Neural cell (in vitro differentiated cells): ENCODE results near the gene NIM1K. TPM values are rescaled to one million over a fixed set of nuclear protein-coding genes. Genes with fewer than 3 reads are reported as not detected.
A peak's percentile ranks its signal among the peaks of the same experiment; 100 is the strongest.

ENCODE experiments used
- H2AFZ ChIP-seq: fragments of 200-600, 300-800 bp; sonication (generic), shearing (Covaris generic); 2 replicates; pipeline ENCODE4 v1.6.0; 2014; ENCODE audit warnings: low read depth, mild to moderate bottlenecking, antibody characterized with exemption, low read length, moderate library complexity
- H3F3A ChIP-seq: fragments of 200-600 bp; shearing (Covaris generic); 2 replicates; pipeline ENCODE4 v1.6.1; 2016; ENCODE audit warnings: mild to moderate bottlenecking, moderate library complexity, mixed read lengths, antibody characterized with exemption, low read length; ENCODE audit not compliant: insufficient read depth, poor library complexity, severe bottlenecking
- H3K27ac ChIP-seq: fragments of 200-600, 300-800 bp; sonication (generic), shearing (Covaris generic); 2 replicates; pipeline ENCODE4 v1.5.1; 2014; ENCODE audit warnings: mild to moderate bottlenecking, low read length, moderate library complexity
- H3K27me3 ChIP-seq: fragments of 300-800, 200-600 bp; sonication (generic), shearing (Covaris generic); 2 replicates; pipeline ENCODE4 v1.6.0; 2014; ENCODE audit warnings: mild to moderate bottlenecking, low read depth, low read length, moderate library complexity; ENCODE audit not compliant: insufficient read depth
- H3K36me3 ChIP-seq: fragments of 300-800, 200-600 bp; sonication (generic), shearing (Covaris generic); 2 replicates; pipeline ENCODE4 v1.5.1; 2014; ENCODE audit warnings: mild to moderate bottlenecking, antibody characterized with exemption, low read length, moderate library complexity; ENCODE audit not compliant: insufficient read depth
- H3K4me2 ChIP-seq: fragments of 300-800, 200-600 bp; sonication (generic), shearing (Covaris generic); 2 replicates; pipeline ENCODE4 v1.6.0; 2014; ENCODE audit warnings: mild to moderate bottlenecking, low read length
- H3K4me3 ChIP-seq: fragments of 300-800, 200-600 bp; sonication (generic), shearing (Covaris generic); 2 replicates; pipeline ENCODE4 v1.5.1; 2014; ENCODE audit warnings: mild to moderate bottlenecking, low read length, moderate library complexity
- H3K79me2 ChIP-seq: fragments of 200-600 bp; shearing (Covaris generic); replicated peaks from 2 replicates; pipeline ENCODE4 v1.6.0; 2014; ENCODE audit warnings: mild to moderate bottlenecking, low read length, moderate library complexity; ENCODE audit not compliant: insufficient read depth
- H3K9ac ChIP-seq: fragments of 300-800, 200-600 bp; sonication (generic), shearing (Covaris generic); 2 replicates; pipeline ENCODE4 v1.6.1; 2016; ENCODE audit warnings: mild to moderate bottlenecking, low read length, mixed read lengths
- H3K9me2 ChIP-seq: fragments of 200-600 bp; shearing (Covaris generic); 2 replicates; pipeline ENCODE4 v1.6.1; 2016; ENCODE audit warnings: mild to moderate bottlenecking, low read length, mixed read lengths; ENCODE audit not compliant: insufficient read depth
- H3K9me3 ChIP-seq: fragments of 200-600, 300-800 bp; sonication (generic), shearing (Covaris generic); 2 replicates; pipeline ENCODE4 v1.6.1; 2016; ENCODE audit warnings: mild to moderate bottlenecking, mixed run types, low read length, moderate library complexity, mixed read lengths
- H4K20me1 ChIP-seq: fragments of 200-600 bp; shearing (Covaris generic); 2 replicates; pipeline ENCODE4 v1.6.1; 2016; ENCODE audit warnings: mild to moderate bottlenecking, mixed run types; ENCODE audit not compliant: insufficient read depth
- CTCF ChIP-seq: fragments of 450-650 bp; IDR thresholded peaks from 2 replicates; pipeline ENCODE4 v1.5.1; 2014; ENCODE audit warnings: antibody characterized with exemption, mild to moderate bottlenecking, moderate library complexity; ENCODE audit not compliant: poor library complexity, severe bottlenecking
- EP300 ChIP-seq: fragments of 450-650 bp; conservative IDR thresholded peaks from 2 replicates; pipeline ENCODE4 v1.6.1; 2014; ENCODE audit warnings: antibody characterized with exemption, mild to moderate bottlenecking, moderate library complexity; ENCODE audit not compliant: poor library complexity, severe bottlenecking
- EZH2 ChIP-seq: fragments of 200-600, 300-800 bp; shearing (Covaris generic), sonication (generic); IDR thresholded peaks from 2 replicates; pipeline ENCODE4 v1.6.1; 2014; ENCODE audit warnings: antibody characterized with exemption, low read length, borderline replicate concordance, mild to moderate bottlenecking; ENCODE audit not compliant: insufficient read depth, poor library complexity, severe bottlenecking
- POLR2AphosphoS5 ChIP-seq: IDR thresholded peaks from 2 replicates; pipeline ENCODE4 v1.6.1; 2012
- RAD21 ChIP-seq: fragments of 450-650 bp; conservative IDR thresholded peaks from 2 replicates; pipeline ENCODE4 v1.6.1; 2014; ENCODE audit warnings: antibody characterized with exemption, mild to moderate bottlenecking, moderate library complexity
- REST ChIP-seq: IDR thresholded peaks from 2 replicates; pipeline ENCODE4 v1.6.1; 2012; ENCODE audit warnings: borderline replicate concordance
- TAF1 ChIP-seq: IDR thresholded peaks from 2 replicates; pipeline ENCODE4 v1.6.1; 2012; ENCODE audit warnings: low read depth
- polyA plus RNA-seq: library from polyadenylated mRNA; depleted of rRNA; stranded (reverse); fragments of >200 nt; gene quantifications from 2 replicates; pipeline ENCODE4 v1.2.3, GENCODE V29; 2014

Gene NIM1K
- polyA plus RNA-seq, 1 donor from 2014 or later: 4.4 TPM

GRCh38 chr5:43193181-43193893 lies 1.3 kb downstream of the NIM1K start:
- H3K9me2 ChIP-seq: no peaks in the 10 kb centered on the region
- peaks cover 4% of the 10 kb centered on the region for H3K79me2 ChIP-seq
- H3K27ac ChIP-seq: peak overlapping the region; percentile 71
- peak overlapping the region; percentile 68 for H3K4me2 ChIP-seq
- H4K20me1 ChIP-seq: no peaks in the 10 kb centered on the region
- H3K36me3 ChIP-seq: no peaks in the 10 kb centered on the region
- H3K27me3 ChIP-seq: peaks cover 3% of the 10 kb centered on the region
- TF ChIP-seq EP300 (peak; percentile 15), POLR2AphosphoS5 (peak; percentile 8), REST (peak; percentile 11), RAD21 (no peak)
- no peaks in the 10 kb centered on the region for H3K9me3 ChIP-seq
- H3K4me3 ChIP-seq: peak overlapping the region; percentile 98
- peak overlapping the region; percentile 76 for H2AFZ ChIP-seq
- peak overlapping the region; percentile 79 for H3K9ac ChIP-seq
- no peaks in the 10 kb centered on the region for H3F3A ChIP-seq

- H3K4me2 ChIP-seq: peak overlapping the region; percentile 68
- peak overlapping the region; percentile 98 for H3K4me3 ChIP-seq
- peak; percentile 4 for TF ChIP-seq EP300
- TF ChIP-seq REST: no peak
- H4K20me1 ChIP-seq: no peaks in the 10 kb centered on the region
- no peaks in the 10 kb centered on the region for H3K9me2 ChIP-seq
- H2AFZ ChIP-seq: no peak overlapping the region
- H3K27ac ChIP-seq: peak overlapping the region; percentile 71
- H3K36me3 ChIP-seq: no peaks in the 10 kb centered on the region
- peaks cover 4% of the 10 kb centered on the region for H3K79me2 ChIP-seq
- H3K9me3 ChIP-seq: no peaks in the 10 kb centered on the region
- no peaks in the 10 kb centered on the region for H3F3A ChIP-seq
- peaks cover 3% of the 10 kb centered on the region for H3K27me3 ChIP-seq
- peak overlapping the region; percentile 34 for H3K9ac ChIP-seq
Measured at GRCh38 chr5:43193894-43194265, 1.9 kb downstream of the NIM1K start.

- Histone ChIP-seq H3K79me2 (peaks cover 4% of the 10 kb centered on the region), H3K27ac (no peak overlapping the region), H3F3A (no peaks in the 10 kb centered on the region), H2AFZ (no peak overlapping the region), H3K36me3 (no peaks in the 10 kb centered on the region), H3K9me2 (no peaks in the 10 kb centered on the region), H4K20me1 (no peaks in the 10 kb centered on the region), H3K9ac (no peak overlapping the region), H3K4me2 (no peak overlapping the region), H3K27me3 (no peaks in the 10 kb centered on the region), H3K4me3 (no peak overlapping the region), H3K9me3 (no peaks in the 10 kb centered on the region)
- TF ChIP-seq TAF1 (no peak), CTCF (no peak), EZH2 (no peak), POLR2AphosphoS5 (no peak)
Measured at GRCh38 chr5:43195670-43196265, 3.7 kb downstream of the NIM1K start.
